Raji (cell line): Measurements from ENCODE around the gene MKNK2.

Experiments
- POLR2A ChIP-seq: IDR thresholded peaks from 2 replicates; pipeline ENCODE4 v1.6.1; 2011; ENCODE audit warnings: low read depth, low read length, control low read depth; ENCODE audit not compliant: insufficient read depth

Gene MKNK2

GRCh38 chr19:2035590-2035991, 15.5 kb downstream of the MKNK2 start:
- no peak for TF ChIP-seq POLR2A

GRCh38 chr19:2034729-2035589, 16.1 kb downstream of the MKNK2 start:
- no peak for TF ChIP-seq POLR2A

- TF ChIP-seq POLR2A = no peak
Measured at GRCh38 chr19:2033825-2034159, 17.3 kb downstream of the MKNK2 start.

- no peak for TF ChIP-seq POLR2A
Measured at GRCh38 chr19:2033115-2033824, 17.8 kb downstream of the MKNK2 start.

- TF ChIP-seq POLR2A = no peak
Measured at GRCh38 chr19:2032296-2032941, 18.6 kb downstream of the MKNK2 start.

GRCh38 chr19:2027361-2027760, 23.7 kb downstream of the MKNK2 start:
- no peak for TF ChIP-seq POLR2A

- no peak for TF ChIP-seq POLR2A
Measured at GRCh38 chr19:2026770-2027169, 24.3 kb downstream of the MKNK2 start.

GRCh38 chr19:2022289-2022688, 28.8 kb downstream of the MKNK2 start:
- TF ChIP-seq POLR2A = no peak

- TF ChIP-seq POLR2A = no peak
Measured at GRCh38 chr19:2021453-2022140, 29.4 kb downstream of the MKNK2 start.

- no peak for TF ChIP-seq POLR2A
Measured at GRCh38 chr19:2018752-2019151, 32.3 kb downstream of the MKNK2 start.

GRCh38 chr19:2016041-2016807, 34.8 kb downstream of the MKNK2 start:
- no peak for TF ChIP-seq POLR2A

GRCh38 chr19:2015608-2015950, 35.5 kb downstream of the MKNK2 start, which contains the start of gene BTBD2:
Gene BTBD2 (minus strand): TSS chr19:2015714. CDS start chr19:2015703, 11 bp downstream.
- no peak; the same call in 1 of the 2 replicates for TF ChIP-seq POLR2A

GRCh38 chr19:2014731-2015607, 36.1 kb downstream of the MKNK2 start:
- TF ChIP-seq POLR2A = peak; percentile 23; the same call in 1 of the 2 replicates
